T-helper 22 cell (primary cell): ENCODE data around the gene PBOV1.

Source experiments
- DNase-seq: peaks from one replicate; pipeline ENCODE4 v3.0.0-alpha.2; 2020; ENCODE audit warnings: low read depth

Gene PBOV1

GRCh38 chr6:138204792-138205384 is 13.4 kb downstream of the PBOV1 start:
- no peak for DNase-seq

- DNase-seq, result no peak
These were observed 14.0 kb downstream of the PBOV1 start for GRCh38 chr6:138204303-138204702.

GRCh38 chr6:138203315-138203714 is 15.0 kb downstream of the PBOV1 start:
- no peak for DNase-seq

GRCh38 chr6:138201836-138202235 is 16.5 kb downstream of the PBOV1 start:
- no peak for DNase-seq

DNA sequence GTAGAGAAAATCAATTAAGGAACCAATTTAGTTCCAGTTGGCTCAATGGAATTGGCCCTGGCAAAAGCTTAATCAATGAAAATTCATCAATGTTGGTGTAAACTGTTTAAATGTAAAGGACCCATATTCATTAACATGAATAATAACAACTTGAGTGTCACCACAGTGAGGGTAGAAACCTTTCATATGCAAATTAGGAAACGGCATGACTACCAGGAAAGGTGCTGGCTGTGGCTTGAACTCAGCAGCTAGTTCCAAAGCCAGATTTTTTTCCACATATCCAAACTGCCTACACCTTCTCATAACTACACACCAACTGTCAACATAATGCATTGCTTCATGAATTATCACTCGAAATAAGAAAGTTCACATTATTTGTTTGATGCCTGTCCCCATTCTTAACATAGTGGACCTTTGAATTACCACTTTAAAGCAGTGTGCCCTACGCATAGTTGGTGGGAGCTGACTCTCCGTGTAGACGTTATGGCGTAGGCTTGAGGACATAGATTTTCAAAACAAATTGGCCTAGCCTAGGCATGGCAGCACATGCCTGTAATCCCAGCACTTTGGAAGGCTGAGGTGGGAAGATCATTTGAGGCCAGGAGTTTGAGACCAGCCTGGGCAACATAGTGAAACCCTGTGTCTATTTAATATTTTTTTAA is 19.7 kb downstream of the PBOV1 start:
- no peak for DNase-seq

GRCh38 chr6:138197570-138197969 is 20.7 kb downstream of the PBOV1 start:
- no peak for DNase-seq

- DNase-seq, result no peak
These were observed 22.1 kb downstream of the PBOV1 start for GRCh38 chr6:138196122-138196738.

DNA sequence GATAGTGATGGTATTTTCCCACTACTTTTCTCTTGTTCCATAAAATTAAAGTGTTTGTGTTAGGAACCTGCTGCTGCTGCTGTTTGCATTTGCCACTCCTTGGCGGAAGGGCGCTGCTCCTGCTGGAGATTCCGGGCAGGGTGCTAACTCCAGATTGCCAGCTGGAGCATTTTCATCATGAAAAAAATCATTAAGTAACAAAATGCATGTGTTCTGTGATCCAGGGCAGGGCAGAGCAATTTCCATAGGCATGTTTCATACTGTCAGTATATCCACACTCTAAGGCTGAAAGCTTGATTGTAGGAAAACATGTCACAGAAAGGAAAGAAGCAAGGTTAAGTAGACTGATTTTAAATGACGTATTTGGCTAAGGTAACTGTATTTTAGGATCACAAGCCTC is 24.0 kb downstream of the PBOV1 start:
- DNase-seq, result no peak

GRCh38 chr6:138188278-138188941 is 29.9 kb downstream of the PBOV1 start:
- no peak for DNase-seq

GRCh38 chr6:138187156-138187555 is 31.1 kb downstream of the PBOV1 start:
- DNase-seq, result no peak

DNA sequence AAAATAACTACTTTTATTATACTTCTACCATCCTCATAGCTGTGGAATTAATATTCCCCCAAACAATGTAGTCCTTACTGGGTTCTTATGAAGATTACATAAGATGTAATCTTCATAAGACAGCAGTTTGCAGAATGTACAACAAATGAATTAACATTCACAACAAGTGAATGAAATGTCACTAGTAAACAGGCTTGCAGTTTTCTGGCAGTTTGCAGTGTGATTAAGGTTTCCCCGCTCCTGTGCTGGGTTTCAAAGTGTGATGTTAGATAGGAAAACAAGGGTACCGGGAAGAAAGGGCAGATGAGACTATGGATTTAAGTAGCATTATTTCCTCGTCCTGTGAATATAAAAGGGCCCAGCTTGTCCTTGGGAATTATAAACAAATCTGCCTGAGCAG is 34.1 kb downstream of the PBOV1 start:
- no peak for DNase-seq

- no peak for DNase-seq
These were observed 34.5 kb downstream of the PBOV1 start for GRCh38 chr6:138183790-138184134.

DNA sequence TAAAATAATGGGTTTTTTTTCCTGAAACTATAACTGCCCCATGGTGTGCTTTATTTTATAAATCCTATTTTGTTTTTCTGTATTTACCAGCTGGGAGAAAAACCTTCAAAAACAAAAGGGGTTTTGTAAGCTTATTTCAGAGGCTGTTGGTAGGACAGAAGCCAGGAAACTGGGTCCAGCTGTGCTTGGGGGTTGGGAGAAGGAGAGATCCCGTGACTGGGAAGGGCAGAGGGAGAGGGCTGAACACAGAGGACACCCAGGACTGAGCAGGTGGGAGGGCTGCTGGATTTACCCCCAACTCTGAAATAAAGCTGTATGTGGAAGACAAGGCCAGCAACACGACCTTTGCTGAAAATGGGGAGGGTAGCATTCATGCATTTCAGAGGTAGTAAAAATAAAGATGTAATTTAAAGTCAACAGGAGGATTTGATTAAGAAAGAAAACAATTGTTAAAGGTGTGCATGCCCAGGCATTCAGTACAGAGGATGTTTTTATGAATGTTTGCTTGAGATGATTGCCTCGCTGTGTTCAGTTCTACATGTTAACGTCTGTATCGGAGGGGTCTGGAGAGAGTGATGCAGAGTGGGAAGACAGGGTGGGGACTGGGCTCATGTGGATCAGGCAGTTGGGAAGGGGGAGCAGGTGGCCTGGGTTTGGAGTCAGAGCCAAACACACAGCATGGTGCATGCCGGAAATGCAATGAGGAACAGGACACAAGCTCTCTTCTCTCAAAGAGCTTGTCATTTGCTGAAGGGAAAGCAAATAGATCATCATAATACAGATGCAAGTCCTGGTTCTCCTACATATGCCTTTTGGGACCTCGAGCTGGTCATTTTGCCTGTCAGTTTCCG is 35.1 kb downstream of the PBOV1 start:
- DNase-seq, result no peak

DNA sequence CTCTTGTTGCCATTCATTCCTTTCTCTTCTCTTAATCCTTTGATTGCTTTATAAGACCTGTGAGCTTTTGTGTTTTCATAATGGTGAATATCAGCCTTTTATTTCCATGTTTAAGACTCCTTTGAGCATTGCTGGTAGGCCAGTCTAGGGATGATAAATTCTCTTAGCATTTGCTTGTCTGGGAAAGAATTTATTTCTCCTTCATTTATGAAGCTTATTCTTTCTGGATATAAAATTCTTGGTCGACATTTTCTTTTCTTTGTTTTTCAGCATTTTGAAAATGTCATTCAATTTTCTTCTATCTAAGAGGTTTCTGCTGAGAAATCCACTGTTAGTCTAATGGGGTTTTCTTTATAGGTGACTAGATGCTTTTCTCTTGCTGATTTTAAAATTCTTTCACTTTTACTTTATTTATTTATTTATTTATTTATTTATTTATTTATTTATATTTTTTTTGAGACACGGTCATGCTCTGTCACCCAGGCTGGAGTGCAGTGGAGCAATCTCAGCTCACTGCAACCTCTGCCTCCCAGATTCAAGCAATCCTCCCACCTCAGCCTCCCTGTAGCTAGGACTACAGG is 41.5 kb downstream of the PBOV1 start:
- DNase-seq, result no peak

GRCh38 chr6:138175596-138175995 is 42.7 kb downstream of the PBOV1 start:
- DNase-seq, result no peak
